GM19328 (cell line): ENCODE results near the gene MAP3K2.

Experiments
- ATAC-seq: cut with Tn5 transposase; IDR thresholded peaks from one replicate; pipeline ENCODE4 v1.9.1; 2021; ENCODE audit warnings: mild to moderate bottlenecking, moderate library complexity; ENCODE audit not compliant: unreplicated experiment

MAP3K2 gene, protein sequence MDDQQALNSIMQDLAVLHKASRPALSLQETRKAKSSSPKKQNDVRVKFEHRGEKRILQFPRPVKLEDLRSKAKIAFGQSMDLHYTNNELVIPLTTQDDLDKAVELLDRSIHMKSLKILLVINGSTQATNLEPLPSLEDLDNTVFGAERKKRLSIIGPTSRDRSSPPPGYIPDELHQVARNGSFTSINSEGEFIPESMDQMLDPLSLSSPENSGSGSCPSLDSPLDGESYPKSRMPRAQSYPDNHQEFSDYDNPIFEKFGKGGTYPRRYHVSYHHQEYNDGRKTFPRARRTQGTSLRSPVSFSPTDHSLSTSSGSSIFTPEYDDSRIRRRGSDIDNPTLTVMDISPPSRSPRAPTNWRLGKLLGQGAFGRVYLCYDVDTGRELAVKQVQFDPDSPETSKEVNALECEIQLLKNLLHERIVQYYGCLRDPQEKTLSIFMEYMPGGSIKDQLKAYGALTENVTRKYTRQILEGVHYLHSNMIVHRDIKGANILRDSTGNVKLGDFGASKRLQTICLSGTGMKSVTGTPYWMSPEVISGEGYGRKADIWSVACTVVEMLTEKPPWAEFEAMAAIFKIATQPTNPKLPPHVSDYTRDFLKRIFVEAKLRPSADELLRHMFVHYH

GRCh38 chr2:127387655-127388422, at the start of gene MAP3K2:
TSS of gene MAP3K2 (minus strand) at chr2:127387975. CDS start at chr2:127343129, 44,846 bp downstream.
- ATAC-seq = peak; percentile 71

- no peak for ATAC-seq
These were observed 49.3 kb upstream of the MAP3K2 start for GRCh38 chr2:127437056-127437455.

- ATAC-seq = no peak
These were observed 46.7 kb upstream of the MAP3K2 start for GRCh38 chr2:127434515-127434914.

- ATAC-seq = no peak
These were observed 43.7 kb upstream of the MAP3K2 start for GRCh38 chr2:127431408-127432023.

- no peak for ATAC-seq
These were observed 42.2 kb upstream of the MAP3K2 start for GRCh38 chr2:127429844-127430425.

DNA sequence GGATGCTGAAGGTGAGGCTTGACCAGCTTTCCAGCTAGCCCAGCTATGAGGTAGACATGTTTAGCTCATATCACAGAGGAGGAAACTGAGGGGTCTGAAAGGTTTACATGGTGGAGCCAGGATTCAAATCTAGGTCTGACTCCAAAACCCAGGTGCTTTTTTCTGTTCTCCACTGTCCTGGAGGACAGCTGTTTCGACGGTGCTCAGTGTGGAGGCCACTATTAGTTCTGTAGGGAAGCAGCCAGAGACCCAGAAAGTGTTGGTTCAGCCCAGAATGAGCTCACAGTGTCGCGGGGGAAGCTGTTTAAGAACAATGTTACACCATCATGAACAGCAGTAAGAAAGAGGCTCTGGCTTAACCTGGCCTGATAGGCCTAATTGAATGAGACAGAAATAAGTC, 41.5 kb upstream of the MAP3K2 start:
- no peak for ATAC-seq

- no peak for ATAC-seq
These were observed 41.0 kb upstream of the MAP3K2 start for GRCh38 chr2:127428815-127429109.

- no peak for ATAC-seq
These were observed 40.5 kb upstream of the MAP3K2 start for GRCh38 chr2:127428057-127428814.

- ATAC-seq = no peak
These were observed 39.7 kb upstream of the MAP3K2 start for GRCh38 chr2:127427376-127428056.

DNA sequence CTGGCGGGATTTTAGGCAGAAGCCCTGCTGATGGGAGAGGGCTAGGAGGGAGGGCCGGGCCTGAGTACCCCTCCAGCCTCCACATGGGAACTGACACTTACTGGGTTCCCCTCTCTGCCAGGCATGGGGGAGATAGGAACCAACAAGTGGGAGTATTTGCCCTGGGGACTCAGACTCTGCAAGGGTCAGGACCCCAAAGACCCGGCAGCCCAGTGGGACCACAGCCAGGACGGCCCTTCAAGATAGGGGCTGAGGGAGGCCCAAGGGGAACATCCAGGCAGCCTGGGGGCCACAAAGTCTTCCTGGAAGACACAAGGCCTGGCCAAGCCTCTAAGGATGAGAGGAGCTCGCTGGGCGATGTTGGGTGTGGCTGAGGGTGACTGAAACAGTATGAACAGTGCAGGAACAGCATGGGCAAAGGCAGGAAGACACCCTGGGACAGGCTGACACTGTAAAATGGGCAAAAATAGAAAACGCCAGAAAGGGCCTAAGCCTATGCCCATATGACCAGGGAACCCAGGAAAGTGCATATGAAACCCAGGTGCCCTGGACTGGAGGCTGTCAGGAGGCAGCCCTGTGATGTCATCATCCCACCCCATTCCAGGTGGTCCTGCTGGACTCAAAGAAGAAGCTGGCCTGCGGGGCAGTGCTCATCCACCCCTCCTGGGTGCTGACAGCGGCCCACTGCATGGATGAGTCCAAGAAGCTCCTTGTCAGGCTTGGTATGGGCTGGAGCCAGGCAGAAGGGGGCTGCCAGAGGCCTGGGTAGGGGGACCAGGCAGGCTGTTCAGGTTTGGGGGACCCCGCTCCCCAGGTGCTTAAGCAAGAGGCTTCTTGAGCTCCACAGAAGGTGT, 39.0 kb upstream of the MAP3K2 start:
- ATAC-seq = no peak

GRCh38 chr2:127425540-127426490, 38.0 kb upstream of the MAP3K2 start:
- ATAC-seq = no peak

GRCh38 chr2:127424598-127425520, 37.1 kb upstream of the MAP3K2 start:
- ATAC-seq = no peak

- no peak for ATAC-seq
These were observed 36.1 kb upstream of the MAP3K2 start for GRCh38 chr2:127423880-127424279.

- no peak for ATAC-seq
These were observed 35.7 kb upstream of the MAP3K2 start for GRCh38 chr2:127423478-127423843.

DNA sequence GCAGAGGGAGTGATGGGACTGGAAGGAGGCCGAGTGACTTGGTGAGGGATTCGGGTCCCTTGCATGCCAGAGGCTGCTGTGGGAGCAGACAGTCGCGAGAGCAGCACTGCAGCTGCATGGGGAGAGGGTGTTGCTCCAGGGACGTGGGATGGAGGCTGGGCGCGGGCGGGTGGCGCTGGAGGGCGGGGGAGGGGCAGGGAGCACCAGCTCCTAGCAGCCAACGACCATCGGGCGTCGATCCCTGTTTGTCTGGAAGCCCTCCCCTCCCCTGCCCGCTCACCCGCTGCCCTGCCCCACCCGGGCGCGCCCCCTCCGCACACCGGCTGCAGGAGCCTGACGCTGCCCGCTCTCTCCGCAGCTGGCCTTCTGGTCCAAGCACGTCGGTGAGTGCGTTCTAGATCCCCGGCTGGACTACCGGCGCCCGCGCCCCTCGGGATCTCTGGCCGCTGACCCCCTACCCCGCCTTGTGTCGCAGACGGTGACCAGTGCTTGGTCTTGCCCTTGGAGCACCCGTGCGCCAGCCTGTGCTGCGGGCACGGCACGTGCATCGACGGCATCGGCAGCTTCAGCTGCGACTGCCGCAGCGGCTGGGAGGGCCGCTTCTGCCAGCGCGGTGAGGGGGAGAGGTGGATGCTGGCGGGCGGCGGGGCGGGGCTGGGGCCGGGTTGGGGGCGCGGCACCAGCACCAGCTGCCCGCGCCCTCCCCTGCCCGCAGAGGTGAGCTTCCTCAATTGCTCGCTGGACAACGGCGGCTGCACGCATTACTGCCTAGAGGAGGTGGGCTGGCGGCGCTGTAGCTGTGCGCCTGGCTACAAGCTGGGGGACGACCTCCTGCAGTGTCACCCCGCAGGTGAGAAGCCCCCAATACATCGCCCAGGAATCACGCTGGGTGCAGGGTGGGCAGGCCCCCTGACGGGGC, 35.0 kb upstream of the MAP3K2 start:
- no peak for ATAC-seq
